ENCODE results near the gene SPTLC2.
"Not testable (repeated sequence)": the region's sequence is repeated elsewhere in the genome, so short reads cannot be mapped to it uniquely, and the experiment has no call there.

Gene SPTLC2

DNA sequence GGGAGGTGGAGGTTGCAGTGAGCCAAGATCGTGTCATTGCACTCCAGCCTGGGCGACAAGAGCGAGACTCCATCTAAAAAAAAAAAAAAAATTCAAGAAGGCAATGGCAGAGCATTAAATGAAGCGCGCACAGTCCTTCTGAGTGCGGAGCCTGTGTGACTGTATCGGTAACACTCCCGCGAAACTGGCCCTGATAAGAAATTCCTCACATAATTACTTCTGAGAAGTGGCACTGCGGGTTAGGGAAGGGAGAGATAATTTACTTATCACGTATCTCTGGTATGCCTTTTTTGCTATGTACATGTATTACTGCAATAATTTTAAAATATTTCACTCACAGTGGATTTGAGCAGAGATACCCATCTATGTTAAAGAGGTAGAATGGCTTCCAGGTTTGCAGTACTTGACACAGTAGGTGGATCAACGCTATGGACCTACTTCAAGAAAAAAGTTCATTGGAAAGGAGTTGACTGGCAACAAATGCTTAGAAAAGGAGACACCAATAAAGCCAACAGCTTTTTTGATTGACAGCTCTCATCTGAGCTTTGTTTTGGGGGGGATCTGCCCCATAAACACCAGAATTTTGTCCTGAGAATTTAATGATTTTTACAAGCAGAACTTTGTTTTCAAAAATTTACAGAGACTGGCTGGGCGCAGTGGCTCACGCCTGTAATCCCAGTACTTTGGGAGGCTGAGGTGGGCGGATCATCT lies 29.2 kb upstream of the SPTLC2 start:
- intact Hi-C loops (cut with DNase I; ENCODE audit: low total_unique reads) = no loop called here
- no peaks in the 10 kb centered on the region for H3K36me3 ChIP-seq
- TF ChIP-seq, protein P1, sequence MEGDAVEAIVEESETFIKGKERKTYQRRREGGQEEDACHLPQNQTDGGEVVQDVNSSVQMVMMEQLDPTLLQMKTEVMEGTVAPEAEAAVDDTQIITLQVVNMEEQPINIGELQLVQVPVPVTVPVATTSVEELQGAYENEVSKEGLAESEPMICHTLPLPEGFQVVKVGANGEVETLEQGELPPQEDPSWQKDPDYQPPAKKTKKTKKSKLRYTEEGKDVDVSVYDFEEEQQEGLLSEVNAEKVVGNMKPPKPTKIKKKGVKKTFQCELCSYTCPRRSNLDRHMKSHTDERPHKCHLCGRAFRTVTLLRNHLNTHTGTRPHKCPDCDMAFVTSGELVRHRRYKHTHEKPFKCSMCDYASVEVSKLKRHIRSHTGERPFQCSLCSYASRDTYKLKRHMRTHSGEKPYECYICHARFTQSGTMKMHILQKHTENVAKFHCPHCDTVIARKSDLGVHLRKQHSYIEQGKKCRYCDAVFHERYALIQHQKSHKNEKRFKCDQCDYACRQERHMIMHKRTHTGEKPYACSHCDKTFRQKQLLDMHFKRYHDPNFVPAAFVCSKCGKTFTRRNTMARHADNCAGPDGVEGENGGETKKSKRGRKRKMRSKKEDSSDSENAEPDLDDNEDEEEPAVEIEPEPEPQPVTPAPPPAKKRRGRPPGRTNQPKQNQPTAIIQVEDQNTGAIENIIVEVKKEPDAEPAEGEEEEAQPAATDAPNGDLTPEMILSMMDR (IDR thresholded peaks at IDR 0.05) = no peak
- no peak overlapping the region for H3K27ac ChIP-seq
- H3K9me3 ChIP-seq = no peaks in the 10 kb centered on the region
- no peak for DNase-seq
- no peak overlapping the region for H3K4me3 ChIP-seq
- H3K4me1 ChIP-seq = peaks cover 0 to 15% (median 3%) of the 10 kb centered on the region in 4 donors
- no peaks in the 10 kb centered on the region for H3K27me3 ChIP-seq

DNA sequence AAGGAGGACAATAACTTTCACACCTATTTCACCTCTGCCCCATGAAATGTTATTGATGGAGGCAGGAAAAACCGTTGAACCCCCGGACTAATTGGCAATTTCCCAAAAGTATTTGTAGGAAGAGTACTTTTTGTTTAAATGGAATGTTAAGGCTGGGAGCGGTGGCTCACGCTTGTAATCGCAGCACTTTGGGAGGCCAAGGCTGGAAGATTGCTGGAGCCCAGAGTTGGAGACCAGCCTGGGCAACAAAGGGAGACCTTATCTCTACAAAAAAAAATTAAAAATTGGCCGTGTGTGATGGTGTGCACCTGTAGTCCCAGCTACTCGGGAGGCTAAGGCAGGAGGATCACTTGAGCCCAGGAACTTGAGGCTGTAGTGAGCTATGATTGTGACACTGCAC lies 26.0 kb upstream of the SPTLC2 start:
- H3K4me3 ChIP-seq = peak overlapping the region; percentile 54 to 55

DNA sequence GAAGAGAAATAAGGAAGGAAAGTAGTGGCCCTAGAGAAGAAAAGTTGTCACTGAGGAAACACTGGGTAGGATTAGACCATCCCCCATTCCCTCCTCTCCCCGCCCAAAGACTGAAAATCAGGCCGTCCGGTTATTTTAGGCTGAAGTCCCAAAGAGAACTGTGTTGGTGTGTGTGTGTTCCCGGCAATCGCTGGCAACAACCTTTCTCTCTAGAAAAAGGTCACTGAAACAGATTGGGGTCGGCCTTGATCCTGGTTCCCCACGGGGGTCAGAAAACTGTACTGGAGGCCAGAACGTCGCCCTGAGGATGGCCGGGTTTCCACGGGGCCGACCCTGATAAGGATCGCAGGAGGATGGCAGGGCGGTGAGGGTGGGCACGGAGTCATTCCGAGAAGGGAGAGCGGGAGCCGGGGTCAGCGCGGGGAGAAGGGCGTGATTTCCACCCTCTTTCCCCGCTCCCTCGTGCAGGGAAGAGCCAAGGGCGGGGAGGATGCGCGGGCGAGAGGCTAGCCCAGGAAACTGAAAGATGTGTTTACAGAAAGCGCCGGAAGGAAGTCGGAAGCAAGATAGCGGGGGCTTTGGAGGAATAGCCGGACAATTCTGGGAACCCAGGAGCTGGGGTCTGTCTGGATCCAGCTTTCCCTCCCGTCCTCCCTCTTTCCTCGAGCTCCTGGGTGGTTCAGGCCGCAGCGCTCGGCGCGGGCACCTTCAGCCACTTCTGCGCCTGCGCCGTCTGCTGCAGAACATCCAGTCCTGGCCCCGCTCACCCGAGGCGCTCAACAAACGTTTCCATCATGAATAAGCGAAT lies 25.3 kb upstream of the SPTLC2 start:
- Histone ChIP-seq H3K4me1 (peaks cover 0 to 15% (median 3%) of the 10 kb centered on the region in 4 donors), H3K9me3 (no peaks in the 10 kb centered on the region), H3K27ac (peak overlapping the region; percentile 80 to 84), H3K27me3 (no peaks in the 10 kb centered on the region), H3K36me3 (no peaks in the 10 kb centered on the region), H3K4me3 (peak overlapping the region; percentile 54 to 55)
- TF ChIP-seq, protein P1 (IDR thresholded peaks at IDR 0.05) = no peak
- DNase-seq = peak; percentile 87 to 90
- intact Hi-C loops (cut with DNase I; ENCODE audit: low total_unique reads) = no loop called here

More for the DNA sequence above, 26.0 kb upstream of the SPTLC2 start:
- Histone ChIP-seq H3K9me3 (no peaks in the 10 kb centered on the region), H3K27me3 (no peaks in the 10 kb centered on the region), H3K36me3 (no peaks in the 10 kb centered on the region), H3K27ac (peak overlapping the region; percentile 80 to 84), H3K4me1 (peaks cover 0 to 15% (median 3%) of the 10 kb centered on the region in 4 donors)
- TF ChIP-seq, protein P1 (IDR thresholded peaks at IDR 0.05) = no peak
- DNase-seq = no peak
- intact Hi-C loops (cut with DNase I; ENCODE audit: low total_unique reads) = no loop called here

DNA sequence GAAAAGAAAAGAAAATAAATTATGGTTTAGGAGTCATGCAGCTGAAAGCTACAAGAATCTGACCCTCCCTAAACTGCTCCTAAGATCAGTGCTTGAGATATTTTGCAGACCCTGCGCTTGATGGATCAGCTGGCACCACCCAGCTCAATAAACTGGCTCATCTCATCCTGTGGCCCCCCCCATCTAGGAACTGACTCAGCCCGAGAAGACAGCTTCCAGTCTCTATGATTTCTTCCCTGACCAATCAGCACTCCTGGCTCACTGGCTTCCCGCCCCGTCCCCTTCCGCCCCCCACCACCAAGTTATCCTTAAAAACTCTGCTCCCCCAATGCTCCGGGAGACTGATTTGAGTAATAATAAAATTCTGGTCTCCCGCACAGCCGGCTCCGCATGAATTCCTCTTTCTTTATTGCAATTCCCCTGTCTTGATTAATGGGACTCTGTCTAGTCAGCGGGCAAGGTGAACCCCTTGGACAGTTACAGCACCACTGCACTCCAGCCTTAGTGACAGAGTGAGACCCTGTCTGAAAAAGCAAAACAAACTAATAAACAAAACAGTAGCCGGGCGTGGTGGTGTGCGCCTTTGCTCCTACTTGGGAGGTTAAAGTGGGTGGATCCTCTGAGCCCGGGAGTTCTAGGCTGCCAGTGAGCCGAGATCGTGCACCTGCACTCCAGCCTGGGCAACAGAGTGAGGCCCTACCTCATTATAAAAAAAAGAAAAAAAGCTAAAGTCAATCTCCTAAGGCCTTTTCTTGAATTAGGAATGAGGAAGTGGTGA lies 24.5 kb upstream of the SPTLC2 start:
- peak overlapping the region; percentile 54 to 55 for H3K4me3 ChIP-seq
- intact Hi-C loops (cut with DNase I; ENCODE audit: low total_unique reads) = no loop called here
- peaks cover 0 to 15% (median 3%) of the 10 kb centered on the region in 4 donors for H3K4me1 ChIP-seq

DNA sequence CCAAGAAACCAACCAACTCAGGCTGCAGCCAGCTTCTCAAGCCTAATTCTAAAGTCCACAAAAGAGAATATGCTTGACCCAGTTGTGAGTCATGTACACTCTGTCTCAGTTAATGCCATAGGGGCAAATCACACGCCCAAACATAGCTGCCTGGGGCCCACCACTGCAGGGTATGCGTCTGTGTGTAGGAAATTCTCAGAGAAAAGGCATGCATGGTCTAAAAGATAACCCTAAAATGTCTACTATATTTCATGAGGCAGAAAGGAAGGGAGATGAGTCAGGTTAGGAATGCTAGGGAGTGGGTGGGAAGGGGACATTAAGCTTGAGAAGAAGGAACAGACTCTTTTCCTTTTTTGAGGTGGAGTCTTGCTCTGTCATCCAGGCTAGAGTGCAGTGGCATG lies 22.3 kb upstream of the SPTLC2 start:
- H3K9me3 ChIP-seq = no peaks in the 10 kb centered on the region
- intact Hi-C loops (cut with DNase I; ENCODE audit: low total_unique reads) = no loop called here
- peaks cover 0 to 15% (median 3%) of the 10 kb centered on the region in 4 donors for H3K4me1 ChIP-seq
- no peak for DNase-seq
- H3K36me3 ChIP-seq = no peaks in the 10 kb centered on the region
- no peaks in the 10 kb centered on the region for H3K27me3 ChIP-seq
- no peak overlapping the region for H3K27ac ChIP-seq
- TF ChIP-seq, protein P1 (IDR thresholded peaks at IDR 0.05) = no peak
- no peak overlapping the region for H3K4me3 ChIP-seq

More for the DNA sequence above, 24.5 kb upstream of the SPTLC2 start:
- Histone ChIP-seq H3K9me3 (no peaks in the 10 kb centered on the region), H3K27ac (peak overlapping the region; percentile 80 to 84), H3K27me3 (no peaks in the 10 kb centered on the region), H3K36me3 (no peaks in the 10 kb centered on the region)
- DNase-seq = no peak
- TF ChIP-seq, protein P1 (IDR thresholded peaks at IDR 0.05) = no peak

DNA sequence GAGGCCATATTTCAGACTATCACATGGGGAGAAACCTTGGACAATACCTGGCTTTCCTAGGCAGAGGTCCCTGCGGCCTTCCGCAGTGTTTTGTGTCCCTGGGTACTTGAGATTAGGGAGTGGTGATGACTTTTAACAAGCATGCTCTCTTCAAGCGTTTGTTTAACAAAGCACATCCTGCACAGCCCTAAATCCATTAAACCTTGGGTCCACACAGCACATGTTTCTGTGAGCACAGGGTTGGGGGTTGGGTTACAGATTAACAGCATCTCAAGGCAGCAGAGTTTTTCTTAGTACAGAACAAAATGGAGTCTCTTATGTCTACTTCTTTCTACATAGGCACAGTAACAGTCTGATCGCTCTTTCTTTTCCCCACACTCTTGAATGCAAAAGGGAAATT lies 19.4 kb upstream of the SPTLC2 start:
- H3K36me3 ChIP-seq; H3K27me3 ChIP-seq; H3K9me3 ChIP-seq; intact Hi-C loops (cut with DNase I; ENCODE audit: low total_unique reads); H3K27ac ChIP-seq; H3K4me3 ChIP-seq; DNase-seq; H3K4me1 ChIP-seq: not testable (repeated sequence)

DNA sequence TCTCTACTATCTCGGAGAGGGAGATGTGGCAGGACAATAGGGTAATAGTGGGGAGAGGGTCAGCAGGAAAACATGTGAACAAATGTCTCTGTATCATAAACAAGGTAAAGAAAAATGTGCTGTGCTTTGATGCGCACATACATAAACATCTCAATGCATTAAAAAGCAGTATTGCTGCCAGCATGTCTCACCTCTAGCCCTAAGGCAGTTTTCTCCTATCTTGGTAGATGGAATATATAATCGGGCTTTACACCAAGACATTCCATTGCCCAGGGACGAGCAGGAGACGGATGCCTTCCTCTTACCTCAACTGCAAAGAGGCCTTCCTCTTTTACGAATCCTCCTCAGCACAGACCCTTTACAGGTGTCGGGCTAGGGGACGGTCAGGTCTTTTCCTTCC lies 19.0 kb upstream of the SPTLC2 start:
- H3K4me3 ChIP-seq; H3K36me3 ChIP-seq; H3K27ac ChIP-seq; DNase-seq; H3K4me1 ChIP-seq; H3K9me3 ChIP-seq; intact Hi-C loops (cut with DNase I; ENCODE audit: low total_unique reads); H3K27me3 ChIP-seq: not testable (repeated sequence)
